NT2/D1 (cell line): ENCODE data around the gene HSH2D.

ENCODE experiments used
- DNase-seq: peaks from one replicate; pipeline ENCODE4 v3.0.0-alpha.2; 2011; ENCODE audit warnings: low read depth, low spot score
- H3K27me3 ChIP-seq: 2 replicates; pipeline ENCODE4 v1.6.0; 2011; ENCODE audit warnings: mild to moderate bottlenecking; ENCODE audit not compliant: insufficient read length, insufficient read depth
- H3K36me3 ChIP-seq: 2 replicates; pipeline ENCODE4 v1.6.1; 2011; ENCODE audit warnings: mild to moderate bottlenecking, low read length, mixed read lengths; ENCODE audit not compliant: insufficient read depth, insufficient read length
- H3K4me1 ChIP-seq: 2 replicates; pipeline ENCODE4 v1.5.1; 2011; ENCODE audit not compliant: insufficient read depth, insufficient read length
- H3K4me3 ChIP-seq: 2 replicates; pipeline ENCODE4 v1.5.1; 2011; ENCODE audit warnings: low read depth; ENCODE audit not compliant: insufficient read length
- H3K9ac ChIP-seq: 2 replicates; pipeline ENCODE4 v1.6.0; 2011; ENCODE audit warnings: low read depth; ENCODE audit not compliant: insufficient read length
- H3K9me3 ChIP-seq: 2 replicates; pipeline ENCODE4 v1.5.1; 2011; ENCODE audit warnings: mild to moderate bottlenecking, low read length; ENCODE audit not compliant: insufficient read depth
- SUZ12 ChIP-seq: IDR thresholded peaks from 2 replicates; pipeline ENCODE4 v1.6.1; 2011; ENCODE audit not compliant: insufficient read length, insufficient read depth; ENCODE audit errors: extremely low read depth
- YY1 ChIP-seq: IDR thresholded peaks from 2 replicates; pipeline ENCODE4 v1.6.1; 2011; ENCODE audit not compliant: insufficient read length, insufficient read depth
- ZNF274 ChIP-seq: IDR thresholded peaks from 2 replicates; pipeline ENCODE4 v1.6.1; 2011; ENCODE audit warnings: mild to moderate bottlenecking, low read depth, low read length

HSH2D gene

DNA sequence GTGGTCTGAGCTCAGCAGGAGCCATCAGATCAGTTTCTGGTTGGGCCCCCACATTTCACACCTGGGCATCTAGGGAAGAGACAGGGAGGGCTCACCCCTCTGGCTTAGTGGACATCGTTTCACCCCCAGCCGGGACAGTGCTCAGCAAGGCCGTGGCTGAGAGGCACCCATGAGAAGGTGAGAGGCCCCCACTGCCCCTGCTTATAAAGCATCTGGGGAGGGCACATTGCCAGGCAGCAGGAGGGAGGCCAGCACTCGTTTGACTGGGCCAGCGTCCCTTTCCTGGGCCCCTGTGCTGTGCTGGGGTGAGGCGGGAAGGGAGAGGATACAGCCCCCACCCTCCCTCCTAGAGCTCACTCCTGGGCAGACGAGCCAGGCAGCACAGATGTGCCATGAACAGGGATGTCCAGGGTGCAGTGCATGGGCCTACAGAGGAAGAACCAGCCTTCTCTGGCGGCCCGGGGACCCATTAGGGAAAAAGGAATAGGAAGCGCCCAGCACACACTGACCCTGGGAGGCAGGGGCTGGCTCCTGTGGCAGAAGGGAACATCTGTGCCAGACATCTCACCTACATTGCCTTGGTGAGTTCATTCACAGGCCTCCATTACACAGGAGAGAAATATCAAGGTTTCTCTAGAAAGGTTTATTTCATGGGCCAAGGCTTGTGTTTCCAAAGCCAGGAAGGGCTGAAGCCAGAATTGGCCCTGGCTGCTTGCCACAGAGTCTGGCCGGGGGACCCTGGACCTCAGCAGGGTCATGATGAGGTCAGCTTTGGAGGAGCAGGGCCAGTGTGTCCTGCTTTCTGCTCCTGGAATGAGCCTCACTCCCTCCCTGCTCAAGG, 61.9 kb downstream of the HSH2D start:
- Histone ChIP-seq H3K36me3 (peaks cover 92% of the 10 kb centered on the region), H3K9me3 (no peaks in the 10 kb centered on the region)

DNA sequence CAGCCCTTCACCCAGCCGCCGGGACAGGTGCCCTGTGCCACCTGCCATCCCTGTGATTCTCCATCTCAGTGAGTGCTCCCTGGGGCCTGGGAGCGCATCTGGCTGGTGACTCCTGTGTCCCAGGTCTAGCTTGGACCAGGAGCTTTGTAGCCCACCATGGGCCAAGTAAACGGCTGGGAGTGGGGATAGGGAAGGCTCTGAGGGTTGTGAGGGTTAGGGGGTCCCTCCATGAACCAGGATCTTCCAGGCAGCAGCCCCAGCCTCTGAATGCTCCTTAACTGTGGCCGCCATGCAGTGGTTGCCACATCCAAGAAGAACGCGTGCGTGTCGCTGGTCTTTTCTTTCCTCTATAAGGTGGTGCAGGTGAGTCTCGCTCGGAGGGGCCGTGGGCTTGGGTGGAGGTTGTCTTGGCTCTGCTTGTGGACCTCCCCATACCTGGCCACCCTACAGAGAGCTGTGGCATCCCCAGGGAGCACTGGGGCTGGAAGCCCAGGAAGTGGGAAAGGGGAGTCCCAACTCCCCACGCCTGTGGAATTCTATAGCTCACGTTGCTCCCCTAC, 62.6 kb downstream of the HSH2D start:
- no peak for TF ChIP-seq ZNF274
- no peak for TF ChIP-seq YY1
- no peak for TF ChIP-seq SUZ12
- Histone ChIP-seq H3K4me1 (no peaks in the 10 kb centered on the region), H3K36me3 (peaks cover 92% of the 10 kb centered on the region), H3K4me3 (no peak overlapping the region), H3K9me3 (no peaks in the 10 kb centered on the region; the same call in 1 of the 2 replicates), H3K9ac (no peak overlapping the region), H3K27me3 (no peaks in the 10 kb centered on the region)
- DNase-seq, result no peak

More for the DNA sequence above, 61.9 kb downstream of the HSH2D start:
- TF ChIP-seq ZNF274 (no peak), YY1 (no peak), SUZ12 (no peak)
- H3K4me1 ChIP-seq, result no peaks in the 10 kb centered on the region
- no peak overlapping the region for H3K9ac ChIP-seq
- no peak for DNase-seq
- no peaks in the 10 kb centered on the region for H3K27me3 ChIP-seq
- no peak overlapping the region for H3K4me3 ChIP-seq

DNA sequence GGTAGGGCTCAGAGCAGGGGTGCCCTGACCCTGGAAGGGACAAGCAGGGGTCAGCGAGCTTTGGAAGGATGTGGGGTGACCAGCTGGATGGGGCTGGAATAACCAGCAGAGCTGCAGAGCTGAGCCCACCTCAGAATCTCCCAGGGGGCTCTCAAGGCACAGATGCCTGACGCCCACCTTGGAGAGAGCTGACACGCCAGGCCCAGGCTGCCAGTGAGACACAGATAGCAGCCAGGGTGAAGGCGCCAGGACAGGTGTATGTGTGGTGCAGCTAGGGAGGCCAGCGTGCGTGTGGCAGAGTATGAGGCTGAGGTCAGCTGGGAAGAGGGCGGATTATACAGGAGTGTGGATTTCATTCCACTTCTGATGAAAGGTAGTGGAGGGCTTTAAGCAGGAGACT, 63.2 kb downstream of the HSH2D start:
- H3K27me3 ChIP-seq, result no peaks in the 10 kb centered on the region
- no peak for DNase-seq
- H3K4me3 ChIP-seq, result no peak overlapping the region
- no peaks in the 10 kb centered on the region for H3K4me1 ChIP-seq
- TF ChIP-seq YY1, result no peak
- TF ChIP-seq SUZ12, result no peak
- TF ChIP-seq ZNF274, result no peak
- H3K36me3 ChIP-seq, result peaks cover 94% of the 10 kb centered on the region
- H3K9ac ChIP-seq, result no peak overlapping the region
- H3K9me3 ChIP-seq, result no peaks in the 10 kb centered on the region; the same call in 1 of the 2 replicates

DNA sequence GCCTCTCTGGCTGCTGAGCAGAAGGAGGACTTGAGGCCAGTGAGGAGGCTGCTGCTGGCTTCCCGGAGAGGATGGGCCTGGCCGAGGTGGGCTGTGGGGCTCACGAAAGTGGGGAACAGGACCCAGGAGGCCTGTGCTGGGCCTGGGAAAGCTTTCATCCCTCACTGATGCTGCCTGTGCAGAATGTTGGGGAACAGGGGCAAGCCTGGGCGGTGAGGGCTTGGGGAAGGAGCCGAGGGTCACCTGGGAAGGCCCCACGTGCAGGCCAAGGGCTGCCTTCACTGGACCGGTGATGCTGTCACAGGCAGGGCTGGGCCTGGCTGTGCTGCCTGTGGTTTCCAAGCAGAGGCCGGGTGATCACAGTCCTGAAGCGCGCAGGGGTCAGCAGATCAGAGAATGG, 63.6 kb downstream of the HSH2D start:
- Histone ChIP-seq H3K9me3 (no peaks in the 10 kb centered on the region; the same call in 1 of the 2 replicates), H3K9ac (no peak overlapping the region), H3K36me3 (peaks cover 90% of the 10 kb centered on the region), H3K4me3 (no peak overlapping the region), H3K27me3 (no peaks in the 10 kb centered on the region), H3K4me1 (no peaks in the 10 kb centered on the region)
- DNase-seq, result no peak
- TF ChIP-seq ZNF274 (no peak), SUZ12 (no peak), YY1 (no peak)

DNA sequence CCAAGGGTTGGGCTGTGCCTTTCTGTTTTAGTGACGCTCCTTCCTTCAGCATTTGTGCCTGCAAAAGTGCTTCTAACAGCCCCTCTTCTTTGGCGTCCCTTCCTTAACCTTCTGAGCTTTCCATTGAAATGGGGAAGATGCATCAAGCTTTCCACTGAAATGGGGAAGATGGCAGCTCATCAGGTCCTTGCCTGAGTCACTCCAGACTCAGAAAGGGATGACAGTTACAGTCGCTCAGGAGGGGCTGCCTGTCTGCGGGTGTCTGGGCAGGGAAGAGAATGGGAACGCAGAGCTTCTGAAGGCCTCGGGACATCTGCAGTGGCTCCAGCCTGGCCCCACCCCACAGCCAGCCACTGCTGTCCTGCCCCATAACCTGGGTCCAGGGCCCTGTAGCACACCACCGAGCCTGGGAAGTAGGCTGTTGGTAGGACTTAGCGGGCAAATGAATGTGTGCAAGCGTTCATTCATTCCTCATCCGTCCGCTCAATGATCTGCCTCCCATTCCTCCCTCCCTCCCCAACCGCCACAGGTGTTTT, 64.1 kb downstream of the HSH2D start:
- H3K4me3 ChIP-seq, result no peak overlapping the region
- no peak for TF ChIP-seq ZNF274
- no peak for TF ChIP-seq SUZ12
- TF ChIP-seq YY1, result no peak
- H3K9ac ChIP-seq, result no peak overlapping the region
- H3K4me1 ChIP-seq, result no peaks in the 10 kb centered on the region
- no peak for DNase-seq
- no peaks in the 10 kb centered on the region; the same call in 1 of the 2 replicates for H3K9me3 ChIP-seq
- no peaks in the 10 kb centered on the region for H3K27me3 ChIP-seq
- peaks cover 85% of the 10 kb centered on the region for H3K36me3 ChIP-seq
